HG03439 (cell line): ENCODE results near the gene MAP3K10.

Source experiments
- ATAC-seq: cut with Tn5 transposase; IDR thresholded peaks from one replicate; pipeline ENCODE4 v1.9.1; 2021; ENCODE audit warnings: mild to moderate bottlenecking, moderate library complexity; ENCODE audit not compliant: unreplicated experiment

The MAP3K10 gene

GRCh38 chr19:40232479-40232878 is 41.3 kb downstream of the MAP3K10 start:
- no peak for ATAC-seq

DNA sequence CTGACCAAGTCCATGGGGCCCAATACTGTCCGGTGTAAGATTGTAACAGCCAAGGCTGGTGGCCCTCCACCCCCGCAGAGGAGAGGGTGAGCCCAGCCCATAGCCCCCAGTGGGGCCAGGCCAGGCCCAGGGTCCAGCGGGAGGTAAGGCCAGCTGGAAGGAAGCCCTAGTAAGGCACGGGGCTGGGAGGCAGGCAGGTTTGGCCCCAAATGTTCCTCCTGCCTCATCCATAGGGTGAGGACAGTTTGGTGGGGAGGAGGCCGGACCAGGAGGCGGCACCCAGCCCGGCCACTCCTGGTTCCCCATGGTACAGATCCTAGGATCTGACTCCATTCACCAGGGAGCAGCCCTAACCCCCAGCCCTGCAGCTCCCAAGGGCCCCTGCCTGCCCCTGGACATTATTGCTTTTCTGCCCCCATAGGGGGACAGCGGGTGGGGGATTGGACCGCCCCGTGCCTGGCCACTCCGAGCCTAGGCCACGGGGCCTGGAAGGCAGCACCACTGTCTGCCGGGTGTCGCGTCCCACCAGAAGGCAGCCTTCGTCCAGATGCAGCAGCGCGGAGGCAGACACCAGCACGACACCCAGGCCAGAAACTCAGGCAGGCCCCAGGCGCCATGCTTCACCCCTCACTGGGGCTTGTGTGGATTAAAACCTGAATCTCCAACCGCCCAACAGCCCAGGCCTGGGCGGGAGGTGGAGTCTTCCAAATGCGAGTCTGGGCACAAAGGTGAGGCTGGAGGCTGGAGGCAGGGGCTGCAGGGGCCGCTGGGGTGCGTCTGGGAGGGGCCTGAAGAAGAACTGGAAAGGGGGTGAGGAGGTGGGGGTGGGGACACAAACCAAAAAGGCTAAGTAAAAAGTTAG is 42.0 kb downstream of the MAP3K10 start:
- no peak for ATAC-seq

- ATAC-seq: no peak
Observed at GRCh38 chr19:40233811-40234389, 42.7 kb downstream of the MAP3K10 start.

DNA sequence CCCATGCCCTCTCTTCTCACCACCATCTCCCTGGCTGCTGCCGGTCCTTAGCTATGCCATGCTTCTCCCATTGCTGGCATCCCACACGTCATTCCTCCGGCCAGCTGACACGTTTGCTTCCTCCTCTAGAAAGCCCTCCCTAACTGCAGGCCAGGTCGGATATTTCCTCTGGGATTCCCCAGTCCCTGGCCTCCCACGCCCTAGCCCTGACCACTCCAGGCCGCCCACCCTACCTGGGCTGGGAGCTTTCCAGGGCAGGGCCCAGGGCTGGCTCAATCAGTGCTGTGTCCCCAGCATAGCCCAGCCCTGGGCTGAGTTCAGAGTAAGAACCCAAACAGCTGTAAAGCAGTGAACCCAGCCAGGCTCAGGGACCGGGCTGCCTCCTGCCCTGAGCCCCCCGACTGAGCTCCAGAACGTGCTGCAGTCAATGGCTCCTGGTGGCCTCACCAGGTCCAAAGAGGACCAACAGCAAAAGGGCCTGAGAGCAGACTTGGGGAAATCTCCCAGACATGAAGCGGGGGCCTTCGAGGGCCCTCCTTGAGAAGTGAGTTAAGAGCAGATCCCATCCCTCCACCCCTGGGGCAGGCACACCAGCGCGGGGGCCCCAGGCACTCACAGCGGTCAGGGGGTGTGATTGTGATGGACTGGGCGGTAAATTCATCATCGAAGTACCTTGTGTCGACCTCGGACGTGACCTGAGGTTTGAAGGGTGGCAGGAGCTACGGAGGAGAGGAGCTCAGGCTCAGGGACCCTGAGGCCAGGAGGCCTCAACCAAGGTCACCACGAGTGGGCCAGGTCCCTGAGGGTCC is 43.4 kb downstream of the MAP3K10 start:
- no peak for ATAC-seq

DNA sequence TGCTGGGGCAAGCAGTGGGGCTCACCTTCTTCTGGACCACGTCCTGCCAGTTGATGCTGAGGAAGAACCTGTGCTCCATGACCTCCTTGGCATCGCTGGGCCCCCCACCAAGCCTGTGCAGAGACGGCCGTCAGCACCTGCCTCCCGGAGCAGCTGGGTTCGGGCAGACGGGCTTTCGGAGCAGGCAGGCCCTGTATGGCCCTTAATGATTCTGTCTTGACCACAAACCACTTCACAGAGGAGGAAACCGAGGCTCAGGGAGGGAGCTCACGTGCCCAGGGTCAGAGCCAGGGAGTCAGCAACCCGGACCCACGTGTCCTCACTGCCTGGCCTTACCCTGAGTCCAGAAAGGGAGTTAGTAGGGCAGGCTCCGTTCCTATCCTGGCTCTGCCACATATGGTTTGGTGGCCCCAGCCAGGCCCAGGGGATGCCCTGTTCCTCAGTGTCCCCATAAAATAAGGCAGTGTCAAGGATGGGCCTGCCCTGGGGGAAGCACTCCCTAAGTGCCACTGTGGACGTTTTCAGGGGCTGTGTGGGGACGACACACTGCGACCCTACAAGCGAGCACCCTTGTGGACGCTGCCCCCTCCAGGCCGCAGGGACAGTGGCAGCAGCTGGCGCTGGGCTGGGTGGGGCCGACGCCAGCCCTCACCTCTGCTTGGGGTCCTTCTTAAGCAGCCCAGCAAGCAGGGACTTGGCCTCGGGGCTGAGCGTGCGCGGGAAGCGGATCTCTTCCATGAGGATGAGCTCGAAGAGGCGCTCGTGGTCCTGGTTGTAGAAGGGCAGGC is 44.2 kb downstream of the MAP3K10 start:
- ATAC-seq: no peak

GRCh38 chr19:40236026-40236355 is 44.8 kb downstream of the MAP3K10 start:
- ATAC-seq: no peak

GRCh38 chr19:40236366-40236765 is 45.1 kb downstream of the MAP3K10 start:
- ATAC-seq: no peak

- ATAC-seq: no peak
Observed at GRCh38 chr19:40237791-40238190, 46.6 kb downstream of the MAP3K10 start.

- ATAC-seq: no peak
Observed at GRCh38 chr19:40238775-40239174, 47.5 kb downstream of the MAP3K10 start.

DNA sequence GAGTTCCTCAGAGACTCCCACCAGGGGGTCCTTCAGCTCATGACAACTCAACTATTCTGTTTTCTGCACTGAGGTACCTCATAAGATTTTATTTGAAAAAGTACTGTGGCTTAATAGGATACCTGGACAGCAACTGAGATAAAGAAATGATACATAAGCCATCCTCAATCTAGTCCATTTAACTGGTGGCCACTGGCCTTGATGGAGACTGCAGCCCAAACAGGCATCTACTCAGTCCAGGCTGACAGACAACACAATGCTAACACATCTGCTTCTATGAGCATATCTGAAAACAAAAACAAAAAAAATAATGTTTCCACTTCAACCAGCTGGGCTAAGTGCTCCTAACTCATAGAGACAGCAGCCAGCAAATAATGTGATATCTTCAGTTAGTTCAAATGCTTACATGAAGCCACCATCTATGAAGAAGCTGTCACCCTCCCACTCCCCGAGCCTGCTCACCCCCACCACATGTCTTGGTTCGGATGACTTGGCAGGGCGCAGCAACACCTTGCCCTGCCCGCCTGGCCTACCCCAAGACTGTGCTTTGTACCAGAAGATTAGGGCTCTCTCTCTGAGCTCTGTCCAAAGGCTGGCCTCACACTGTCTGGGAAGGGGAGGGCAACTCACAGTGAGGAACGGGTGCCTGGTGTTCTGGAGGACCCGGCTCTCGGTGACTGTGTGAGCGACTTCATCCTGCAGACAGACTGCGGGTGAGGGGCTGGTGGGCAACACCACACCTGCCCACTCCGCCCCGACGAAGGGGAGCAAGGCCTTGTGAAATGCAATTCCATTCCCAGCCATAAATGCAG is 48.4 kb downstream of the MAP3K10 start:
- ATAC-seq: no peak

GRCh38 chr19:40240332-40240731 is 49.1 kb downstream of the MAP3K10 start:
- no peak for ATAC-seq

GRCh38 chr19:40241125-40241808 is 50.0 kb downstream of the MAP3K10 start:
- ATAC-seq: no peak

- no peak for ATAC-seq
Observed at GRCh38 chr19:40241809-40242384, 50.7 kb downstream of the MAP3K10 start.

- ATAC-seq: no peak
Observed at GRCh38 chr19:40242480-40242879, 51.3 kb downstream of the MAP3K10 start.

GRCh38 chr19:40243181-40243580 is 52.0 kb downstream of the MAP3K10 start:
- no peak for ATAC-seq

DNA sequence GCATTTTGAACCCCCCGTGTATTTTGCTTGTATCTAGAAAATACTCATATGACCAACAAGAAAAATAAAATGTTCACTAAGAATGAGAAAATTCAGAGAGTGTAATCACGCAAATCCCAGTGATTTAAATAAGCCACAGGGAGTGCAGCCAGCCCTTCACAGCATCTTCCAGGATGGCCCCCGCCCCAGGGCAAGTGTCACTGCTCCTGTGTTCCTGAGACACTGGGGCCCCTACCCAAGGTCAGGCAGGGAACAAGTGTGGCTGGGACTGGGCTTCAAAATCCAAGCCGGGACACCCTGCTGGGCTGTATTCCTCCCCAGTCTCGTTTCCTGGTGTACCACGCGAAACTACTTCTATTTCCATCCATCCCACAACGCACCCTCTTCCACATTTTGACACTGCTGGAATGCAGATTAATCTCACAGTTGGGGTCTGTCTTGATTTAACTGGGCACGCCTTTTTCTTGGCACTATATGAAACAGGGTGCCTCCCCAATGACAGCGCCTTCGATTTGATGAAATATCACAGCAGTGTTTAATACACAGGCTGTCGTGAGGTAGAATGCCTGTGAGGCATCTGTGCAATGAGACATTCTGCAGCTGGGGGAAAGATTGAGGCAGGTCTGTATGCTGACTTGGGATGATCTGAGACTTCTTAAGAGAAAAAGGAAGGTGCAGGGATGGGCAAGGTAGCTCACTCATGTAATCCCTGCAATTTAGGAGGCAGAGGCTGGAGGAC is 53.5 kb downstream of the MAP3K10 start:
- ATAC-seq: no peak

GRCh38 chr19:40245506-40246128 is 54.4 kb downstream of the MAP3K10 start:
- no peak for ATAC-seq
